A673 (cell line): Measurements from ENCODE around the gene NMT1. TPM values are rescaled to one million over a fixed set of nuclear protein-coding genes. Genes with fewer than 3 reads are reported as not detected.

Experiments
- BruUV-seq: library from RNA; stranded (reverse); fragments of 400-500 nt; replicated peaks from 2 replicates; lab custom pipeline; 2021; lab: Mats Ljungman, UMichigan
- CTCF ChIA-PET: fragments of 300-600 bp; sonication (Branson Sonifier 250); formaldehyde crosslinking; loops from one replicate; lab custom pipeline; 2022; ENCODE audit warnings: antibody characterized with exemption; lab: Charles Lee
- POLR2A ChIA-PET: fragments of 300-600 bp; sonication (Branson Sonifier 250); formaldehyde crosslinking; loops from one replicate; lab custom pipeline; 2022; ENCODE audit warnings: antibody characterized with exemption; ENCODE audit not compliant: low non-redundant PET; lab: Charles Lee
- DNase-seq: peaks from one replicate; pipeline ENCODE4 v3.0.0-alpha.2; 2015; ENCODE audit warnings: low spot score
- H3K27ac ChIP-seq: fragments of 200-600 bp; sonication (generic); 2 replicates; pipeline ENCODE4 v1.5.1; 2016; ENCODE audit warnings: mixed run types, low read depth, mild to moderate bottlenecking, mixed read lengths, antibody characterized with exemption, low read length; ENCODE audit not compliant: poor library complexity, severe bottlenecking
- H3K27me3 ChIP-seq: fragments of 200-600 bp; sonication (generic); replicated peaks from 2 replicates; pipeline ENCODE4 v1.6.1; 2017; ENCODE audit warnings: mixed run types, low read depth, mild to moderate bottlenecking, mixed read lengths, antibody characterized with exemption, low read length; ENCODE audit not compliant: insufficient read depth, poor library complexity
- H3K36me3 ChIP-seq: fragments of 200-600 bp; sonication (generic); 2 replicates; pipeline ENCODE4 v1.6.1; 2016; ENCODE audit warnings: mixed run types, mild to moderate bottlenecking, mixed read lengths, antibody characterized with exemption, low read length; ENCODE audit not compliant: insufficient read depth, poor library complexity, severe bottlenecking
- H3K4me1 ChIP-seq: fragments of 200-600 bp; sonication (generic); 2 replicates; pipeline ENCODE4 v1.6.1; 2017; ENCODE audit warnings: mixed run types, mild to moderate bottlenecking, mixed read lengths, antibody characterized with exemption, low read length; ENCODE audit not compliant: insufficient read depth, poor library complexity, severe bottlenecking
- H3K4me3 ChIP-seq: fragments of 200-600 bp; sonication (generic); 2 replicates; pipeline ENCODE4 v1.5.1; 2016; ENCODE audit warnings: low read depth, mixed run types, mild to moderate bottlenecking, mixed read lengths, low read length; ENCODE audit not compliant: poor library complexity, severe bottlenecking
- H3K9me3 ChIP-seq: fragments of 200-600 bp; sonication (generic); 2 replicates; pipeline ENCODE4 v1.6.1; 2016; ENCODE audit warnings: mixed run types, low read depth, mild to moderate bottlenecking, mixed read lengths, antibody characterized with exemption, low read length; ENCODE audit not compliant: poor library complexity, severe bottlenecking
- EZH2 ChIP-seq: fragments of 200-600 bp; sonication (generic); IDR thresholded peaks from 2 replicates; pipeline ENCODE4 v1.6.1; 2017; ENCODE audit warnings: borderline replicate concordance, low read depth, mild to moderate bottlenecking, mixed read lengths, antibody characterized with exemption, low read length; ENCODE audit not compliant: poor library complexity, severe bottlenecking
- intact Hi-C: fragments of 100-400 bp; cut with micrococcal nuclease; formaldehyde crosslinking; loops from one replicate; pipeline ENCODE4 v1.10.0; 2022; ENCODE audit not compliant: unreplicated experiment
- total RNA-seq: library from RNA; stranded (reverse); gene quantifications from 2 replicates; pipeline ENCODE4 v1.2.3, GENCODE V29; 2021
- TF ChIP-seq, protein P1 (sequence below): fragments of 300-800, 200-600 bp; sonication (generic); conservative IDR thresholded peaks from 2 replicates; pipeline ENCODE4 v1.5.1; 2017; ENCODE audit warnings: low read depth, mild to moderate bottlenecking, antibody characterized with exemption, low read length, moderate library complexity, mixed read lengths

NMT1 gene
- total RNA-seq, 1 experiment from 2014 or later, result 108 TPM

DNA sequence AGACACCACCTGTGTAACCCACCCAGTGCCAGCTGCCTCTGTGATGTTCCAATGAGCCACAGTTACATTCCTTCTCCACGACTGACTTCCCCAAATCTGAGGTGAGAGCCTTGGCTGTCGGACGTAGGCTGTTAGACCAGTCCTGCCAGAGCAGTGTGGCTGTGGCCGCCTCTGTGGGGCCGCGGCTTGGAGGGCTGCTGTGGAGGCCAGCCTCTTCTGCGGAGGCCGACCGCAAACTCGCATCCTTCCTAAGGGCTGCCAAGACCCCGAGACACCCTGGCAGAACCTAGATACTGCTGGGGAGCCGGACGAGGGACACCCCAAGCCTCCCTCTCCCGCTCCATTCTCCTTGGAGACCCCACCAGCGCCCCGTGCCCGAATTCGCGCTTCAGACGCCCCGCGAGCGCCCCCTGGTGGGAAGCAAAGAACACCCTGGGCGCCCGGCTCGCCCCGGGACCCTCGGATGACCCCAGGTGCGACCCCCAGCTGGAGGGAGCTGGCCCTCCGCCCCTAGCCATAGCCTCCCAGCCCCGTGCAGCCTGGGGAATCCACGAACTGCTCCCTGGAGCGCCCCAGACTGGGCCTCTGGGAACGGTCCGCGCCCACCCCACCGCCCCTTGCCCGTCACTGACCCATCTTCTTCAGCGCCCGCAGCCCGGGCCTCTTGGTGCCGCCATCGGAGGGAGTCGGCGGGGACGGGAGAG, 70.7 kb downstream of the NMT1 start:
- CTCF ChIA-PET, result no interaction called here
- Histone ChIP-seq H3K9me3 (no peaks in the 10 kb centered on the region), H3K4me1 (no peaks in the 10 kb centered on the region), H3K4me3 (peak overlapping the region; percentile 64), H3K36me3 (no peaks in the 10 kb centered on the region), H3K27me3 (no peaks in the 10 kb centered on the region), H3K27ac (no peak overlapping the region)
- intact Hi-C loops, result loop anchor here (5.0 to 10.0 kb wide), 2 partner anchors 253 to 354 kb away; no protein-coding TSS in a partner anchor
- BruUV-seq, result no TSS peak
- peak; percentile 39 for DNase-seq
- TF ChIP-seq EZH2, result no peak
- TF ChIP-seq, protein P1, sequence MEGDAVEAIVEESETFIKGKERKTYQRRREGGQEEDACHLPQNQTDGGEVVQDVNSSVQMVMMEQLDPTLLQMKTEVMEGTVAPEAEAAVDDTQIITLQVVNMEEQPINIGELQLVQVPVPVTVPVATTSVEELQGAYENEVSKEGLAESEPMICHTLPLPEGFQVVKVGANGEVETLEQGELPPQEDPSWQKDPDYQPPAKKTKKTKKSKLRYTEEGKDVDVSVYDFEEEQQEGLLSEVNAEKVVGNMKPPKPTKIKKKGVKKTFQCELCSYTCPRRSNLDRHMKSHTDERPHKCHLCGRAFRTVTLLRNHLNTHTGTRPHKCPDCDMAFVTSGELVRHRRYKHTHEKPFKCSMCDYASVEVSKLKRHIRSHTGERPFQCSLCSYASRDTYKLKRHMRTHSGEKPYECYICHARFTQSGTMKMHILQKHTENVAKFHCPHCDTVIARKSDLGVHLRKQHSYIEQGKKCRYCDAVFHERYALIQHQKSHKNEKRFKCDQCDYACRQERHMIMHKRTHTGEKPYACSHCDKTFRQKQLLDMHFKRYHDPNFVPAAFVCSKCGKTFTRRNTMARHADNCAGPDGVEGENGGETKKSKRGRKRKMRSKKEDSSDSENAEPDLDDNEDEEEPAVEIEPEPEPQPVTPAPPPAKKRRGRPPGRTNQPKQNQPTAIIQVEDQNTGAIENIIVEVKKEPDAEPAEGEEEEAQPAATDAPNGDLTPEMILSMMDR, result peak; percentile 67
- POLR2A ChIA-PET, result no interaction called here

DNA sequence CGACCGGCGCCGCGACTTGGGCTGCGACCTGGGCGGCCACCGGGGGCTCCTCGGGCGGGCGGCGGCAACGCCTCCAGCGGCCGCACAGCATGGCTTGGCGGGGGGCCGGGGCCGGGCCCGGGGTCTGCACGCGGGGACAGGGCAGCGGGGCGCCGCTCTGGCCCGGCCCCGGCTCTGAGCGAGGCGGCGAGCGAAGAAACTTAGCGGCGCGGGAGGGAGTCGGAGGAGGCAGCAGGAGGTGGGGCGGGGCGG, 71.1 kb downstream of the NMT1 start, which contains the start of gene PLCD3:
TSS of gene PLCD3 (minus strand) at position 196 of the 252 bp plus-strand sequence. CDS start at position 91, 105 bp downstream.
- peak; percentile 63 for DNase-seq
- H3K4me3 ChIP-seq, result peak within 1 kb of the TSS; percentile 64
- ChIA-PET CTCF (no interaction called here), POLR2A (no interaction called here)
- TF ChIP-seq EZH2, result no peak
- TF ChIP-seq, protein P1, result no peak
- intact Hi-C loops, result loop anchor here (5.0 to 10.0 kb wide), 2 partner anchors 253 to 355 kb away; no protein-coding TSS in a partner anchor
- no peak within 1 kb of the TSS for H3K27ac ChIP-seq
- no peaks in the 10 kb centered on the region for H3K4me1 ChIP-seq
- no peaks in the 10 kb centered on the region for H3K9me3 ChIP-seq
- no peaks in the 10 kb centered on the region for H3K36me3 ChIP-seq
- no peaks in the 10 kb centered on the region for H3K27me3 ChIP-seq
- no TSS peak for BruUV-seq

DNA sequence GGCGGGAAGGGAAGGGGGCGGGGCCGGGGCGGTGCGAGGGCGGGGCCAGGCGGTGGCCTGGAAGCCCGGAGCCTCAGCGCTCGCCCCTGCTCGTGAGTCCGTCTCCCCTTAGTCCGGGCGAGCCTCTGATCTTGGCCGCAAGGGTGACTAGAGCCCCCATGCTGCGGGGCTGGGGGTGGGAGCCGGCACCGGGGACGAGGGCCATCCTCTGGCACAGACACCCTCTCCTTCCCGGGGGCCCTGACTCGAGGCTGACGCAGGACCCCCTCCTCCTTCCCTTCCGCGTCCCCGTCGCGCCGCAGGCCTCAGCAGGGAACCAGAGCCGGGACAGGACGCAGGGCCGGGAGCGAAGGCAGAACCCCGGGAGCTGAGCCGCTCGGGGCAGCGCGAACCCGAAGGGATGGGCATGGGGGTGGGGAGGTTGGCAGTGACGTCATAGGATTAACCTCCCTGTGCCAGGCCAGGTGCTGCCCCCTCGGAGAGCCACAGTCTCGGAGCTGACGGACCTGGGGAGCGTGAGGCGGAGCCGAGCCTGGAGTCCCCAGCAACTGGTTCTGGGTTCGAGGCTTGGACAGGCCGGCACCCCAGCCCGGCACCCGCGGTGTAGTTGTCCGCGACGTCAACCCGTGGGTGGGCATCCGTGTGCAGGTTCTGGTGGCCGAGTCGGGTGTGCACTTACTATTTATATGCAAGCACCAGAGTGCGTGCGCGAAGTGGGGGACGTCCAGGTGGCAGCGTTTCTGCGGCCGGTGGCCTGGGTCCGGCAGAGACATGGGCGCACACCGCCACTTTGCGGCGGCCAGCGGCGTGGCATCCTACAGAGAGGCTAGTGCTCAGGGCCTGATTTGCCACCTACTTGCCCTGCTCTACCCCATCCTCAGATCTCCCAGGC, 71.7 kb downstream of the NMT1 start:
- ChIA-PET CTCF (no interaction called here), POLR2A (no interaction called here)
- no peaks in the 10 kb centered on the region for H3K36me3 ChIP-seq
- no peaks in the 10 kb centered on the region for H3K4me1 ChIP-seq
- intact Hi-C loops, result loop anchor here (5.0 to 10.0 kb wide), 2 partner anchors 252 to 356 kb away; no protein-coding TSS in a partner anchor
- DNase-seq, result peak; percentile 50
- H3K27ac ChIP-seq, result no peak overlapping the region
- TF ChIP-seq, protein P1, result peak; percentile 62
- TF ChIP-seq EZH2, result no peak
- H3K27me3 ChIP-seq, result no peaks in the 10 kb centered on the region
- peak overlapping the region; percentile 64 for H3K4me3 ChIP-seq
- no TSS peak for BruUV-seq
- H3K9me3 ChIP-seq, result no peaks in the 10 kb centered on the region
